Measurements from ENCODE around the gene FHIT.

- no peak for TF ChIP-seq EP300 (IDR thresholded peaks at IDR 0.05; ENCODE audit: low read depth)
- no peak for TF ChIP-seq CTCF (IDR thresholded peaks at IDR 0.05)
- no peak for TF ChIP-seq POLR2A (IDR thresholded peaks at IDR 0.05)
Observed at GRCh38 chr3:60603860-60604259, 647.4 kb downstream of the FHIT start.

Data from transverse colon (tissue), 3 donors.